Measurements from ENCODE around the gene IL6. TPM values are rescaled to one million over a fixed set of nuclear protein-coding genes. Genes with fewer than 3 reads are reported as not detected.
A peak's percentile ranks its signal among the peaks of the same experiment; 100 is the strongest.

IL6 gene
- total and polyA plus RNA-seq, 2 donors (not counting 1 experiment from before 2014, with no cell fraction given): 2.6 to 222 TPM

GRCh38 chr7:22696541-22697228 lies 30.3 kb upstream of the IL6 start:
- WGBS (ENCODE audit: insufficient coverage): 66% methylated on average over 2 of the region's 4 CpGs
- DNase-seq: peak; percentile 60
- intact Hi-C loops (cut with micrococcal nuclease): loop anchor here (10.0 kb wide), 1 partner anchor 1342 kb away; no protein-coding TSS in a partner anchor
- peak; percentile 28 for ATAC-seq (ENCODE audit: low read depth)
- no peaks in the 10 kb centered on the region for H4K20me1 ChIP-seq (ENCODE audit: control insufficient read depth, insufficient read depth, low read length, poor library complexity, severe bottlenecking)
- Mint-ChIP-seq H3K4me3 (peak overlapping the region; percentile 7), H3K9me3 (ENCODE audit: insufficient read depth) (no peaks in the 10 kb centered on the region), H3K27ac (peak overlapping the region; percentile 57), H3K4me1 (peaks cover 76% of the 10 kb centered on the region), H3K27me3 (no peaks in the 10 kb centered on the region)
- H3K27me3 ChIP-seq (replicated peaks in 1 of 4; ENCODE audit: control extremely low read depth in 1 of 4, control insufficient read depth in 3 of 4, insufficient read depth in 4 of 4, low read length in 3 of 4): no peaks in the 10 kb centered on the region
- H2AFZ ChIP-seq (ENCODE audit: insufficient read depth, low read depth, low read length, poor library complexity, severe bottlenecking): peak overlapping the region; percentile 58
- no peaks in the 10 kb centered on the region for H3K36me3 ChIP-seq (replicated peaks in 1 of 2; ENCODE audit: control extremely low read depth in 1 of 2, control insufficient read depth in 1 of 2, extremely low read depth in 1 of 2, insufficient read depth in 2 of 2, low read length in 1 of 2)
- peak overlapping the region; percentile 54 for H3K4me2 ChIP-seq (replicated peaks; ENCODE audit: low read depth, low read length, poor library complexity, severe bottlenecking)
- peak overlapping the region in 1 of 5 experiments; percentile 16 for H3K4me3 ChIP-seq (ENCODE audit: control extremely low read depth in 1 of 5, extremely low read depth in 1 of 5, insufficient read depth in 1 of 5, low read depth in 2 of 5, low read length in 4 of 5)
- peak overlapping the region; percentile 87 to 91 for H3K27ac ChIP-seq (ENCODE audit: low read length in 2 of 2)
- peaks cover 30% of the 10 kb centered on the region for H3K79me2 ChIP-seq (ENCODE audit: control insufficient read depth, insufficient read depth, low read length)
- ChIA-PET POLR2A (interaction anchor here (1.0 to 1.9 kb wide), 2 partner anchors 16 to 34 kb away, joined by 4 to 5 read pairs; no protein-coding TSS in a partner anchor), CTCF (interaction anchor here (0.8 to 7.0 kb wide), 17 partner anchors 10 to 359 kb away, joined by 3 to 106 read pairs (median 4); partner anchors contain the start of gene IL6)
- no peaks in the 10 kb centered on the region for H3K9me3 ChIP-seq (ENCODE audit: control extremely low read depth in 1 of 3, control insufficient read depth in 2 of 3, insufficient read depth in 1 of 3, low read length in 2 of 3)
- H3K9ac ChIP-seq (ENCODE audit: low read length): peak overlapping the region; percentile 36
- TF ChIP-seq EZH2 (IDR thresholded peaks at IDR 0.05; ENCODE audit: borderline replicate concordance, insufficient read depth, low read depth, low read length, poor library complexity, severe bottlenecking) (no peak), CTCF (IDR thresholded peaks at IDR 0.05) (no peak)
- peaks cover 75 to 81% of the 10 kb centered on the region in 2 donors for H3K4me1 ChIP-seq (ENCODE audit: control insufficient read depth in 2 of 2, insufficient read depth in 2 of 2, low read length in 2 of 2)

Data from B cell (primary cell).